Nephron (organoid): ENCODE data around the gene AVL9.

Experiments used
- H3K27ac Mint-ChIP-seq, 3 experiments: 2 replicates each; pipeline ENCODE4 v1.8.0; 2020; ENCODE audit warnings: mixed read lengths in 3 of 3, mild to moderate bottlenecking in 2 of 3, moderate library complexity in 1 of 3
- H3K27me3 Mint-ChIP-seq: 2 replicates; pipeline ENCODE4 v1.8.0; 2021; ENCODE audit warnings: low read depth, mild to moderate bottlenecking, moderate library complexity, mixed read lengths
- H3K36me3 Mint-ChIP-seq: 2 replicates; pipeline ENCODE4 v1.8.0; 2020; ENCODE audit warnings: low read depth, mixed read lengths
- H3K4me1 Mint-ChIP-seq: 2 replicates; pipeline ENCODE4 v1.8.0; 2020; ENCODE audit warnings: mixed read lengths
- H3K4me3 Mint-ChIP-seq, 3 experiments: 2 replicates each; pipeline ENCODE4 v1.8.0; 2020; ENCODE audit warnings: mild to moderate bottlenecking in 3 of 3, mixed read lengths in 3 of 3, moderate library complexity in 2 of 3
- H3K9me3 Mint-ChIP-seq: 2 replicates; pipeline ENCODE4 v1.8.0; 2020; ENCODE audit warnings: mixed read lengths
- CTCF ChIP-seq, 3 experiments: fragments of 200-600 bp; sonication (generic); IDR thresholded peaks; one replicate each; pipeline ENCODE4 v1.5.0; 2021; ENCODE audit warnings: antibody characterized with exemption in 3 of 3; ENCODE audit not compliant: unreplicated experiment in 3 of 3

The AVL9 gene

GRCh38 chr7:32474008-32474407 is 21.3 kb upstream of the AVL9 start:
- Mint-ChIP-seq H3K4me1 (no peaks in the 10 kb centered on the region), H3K4me3 (no peak overlapping the region), H3K27ac (no peak overlapping the region), H3K36me3 (no peaks in the 10 kb centered on the region), H3K27me3 (no peaks in the 10 kb centered on the region), H3K9me3 (peaks cover 4% of the 10 kb centered on the region)
- TF ChIP-seq CTCF (IDR thresholded peaks at IDR 0.05; ENCODE audit: unreplicated experiment in 3 of 3) = no peak

GRCh38 chr7:32476816-32477648 is 18.3 kb upstream of the AVL9 start:
- no peaks in the 10 kb centered on the region for H3K36me3 Mint-ChIP-seq
- H3K27me3 Mint-ChIP-seq = no peaks in the 10 kb centered on the region
- H3K4me1 Mint-ChIP-seq = no peaks in the 10 kb centered on the region
- no peaks in the 10 kb centered on the region for H3K9me3 Mint-ChIP-seq
- H3K4me3 Mint-ChIP-seq = no peak overlapping the region
- TF ChIP-seq CTCF (IDR thresholded peaks at IDR 0.05; ENCODE audit: unreplicated experiment in 3 of 3) = no peak
- no peak overlapping the region for H3K27ac Mint-ChIP-seq

- TF ChIP-seq CTCF (IDR thresholded peaks at IDR 0.05; ENCODE audit: unreplicated experiment in 3 of 3) = no peak
- Mint-ChIP-seq H3K27ac (no peak overlapping the region), H3K4me1 (no peaks in the 10 kb centered on the region), H3K36me3 (no peaks in the 10 kb centered on the region), H3K27me3 (no peaks in the 10 kb centered on the region), H3K4me3 (no peak overlapping the region), H3K9me3 (no peaks in the 10 kb centered on the region)
These were observed 17.7 kb upstream of the AVL9 start for GRCh38 chr7:32477649-32477980.

GRCh38 chr7:32479574-32480200 is 15.6 kb upstream of the AVL9 start:
- Mint-ChIP-seq H3K27ac (no peak overlapping the region), H3K4me1 (no peaks in the 10 kb centered on the region), H3K4me3 (no peak overlapping the region), H3K27me3 (no peaks in the 10 kb centered on the region), H3K36me3 (no peaks in the 10 kb centered on the region), H3K9me3 (no peaks in the 10 kb centered on the region)
- TF ChIP-seq CTCF (IDR thresholded peaks at IDR 0.05; ENCODE audit: unreplicated experiment in 3 of 3) = peak; percentile 58 to 77 (median 61)

GRCh38 chr7:32481176-32481575 is 14.1 kb upstream of the AVL9 start:
- Mint-ChIP-seq H3K9me3 (no peaks in the 10 kb centered on the region), H3K27me3 (no peaks in the 10 kb centered on the region), H3K36me3 (peaks cover 8% of the 10 kb centered on the region), H3K4me3 (no peak overlapping the region), H3K4me1 (no peaks in the 10 kb centered on the region), H3K27ac (no peak overlapping the region)
- TF ChIP-seq CTCF (IDR thresholded peaks at IDR 0.05; ENCODE audit: unreplicated experiment in 3 of 3) = no peak

GRCh38 chr7:32481921-32482320 is 13.4 kb upstream of the AVL9 start:
- Mint-ChIP-seq H3K27me3 (no peaks in the 10 kb centered on the region), H3K4me3 (no peak overlapping the region), H3K27ac (no peak overlapping the region), H3K4me1 (no peaks in the 10 kb centered on the region), H3K36me3 (peaks cover 14% of the 10 kb centered on the region), H3K9me3 (no peaks in the 10 kb centered on the region)
- no peak for TF ChIP-seq CTCF (IDR thresholded peaks at IDR 0.05; ENCODE audit: unreplicated experiment in 3 of 3)
